Spleen (tissue), 11 donors: ENCODE measurements around the gene OR10J5. TPM values are rescaled to one million over a fixed set of nuclear protein-coding genes. Genes with fewer than 3 reads are reported as not detected.
"Not testable (repeated sequence)": the region's sequence is repeated elsewhere in the genome, so short reads cannot be mapped to it uniquely, and the experiment has no call there.

Experiments used
- DNase-seq: peaks from one replicate; pipeline ENCODE4 v3.0.0-alpha.2; 2020
- H3K27ac ChIP-seq, 8 donors: fragments of 200-600 bp; sonication (generic) in 7 of 8; 1 replicate in 4 of 8; 2 replicates in 4 of 8; pipeline versions ENCODE4 v1.5.0 to v1.8.0; 2016 to 2021; ENCODE audit warnings: inconsistent platforms in 4 of 8, mild to moderate bottlenecking in 4 of 8, moderate library complexity in 1 of 8
- H3K27me3 ChIP-seq, 7 donors: fragments of 200-600 bp; sonication (generic) in 6 of 7; replicated peaks in 1 of 7; 1 replicate in 4 of 7; 2 replicates in 3 of 7; pipeline versions ENCODE4 v1.5.0 to v1.8.0; 2016 to 2021; ENCODE audit warnings: inconsistent platforms in 3 of 7, mild to moderate bottlenecking in 1 of 7
- H3K36me3 ChIP-seq, 6 donors: fragments of 200-600 bp; sonication (generic) in 5 of 6; 1 replicate in 4 of 6; 2 replicates in 2 of 6; pipeline versions ENCODE4 v1.5.0 to v1.8.0; 2016 to 2021; ENCODE audit warnings: inconsistent platforms in 2 of 6
- H3K4me1 ChIP-seq, 6 donors: fragments of 200-600 bp; sonication (generic) in 5 of 6; 1 replicate in 3 of 6; 2 replicates in 3 of 6; pipeline versions ENCODE4 v1.5.0 to v1.8.0; 2016 to 2021; ENCODE audit warnings: inconsistent platforms in 3 of 6
- H3K4me3 ChIP-seq, 8 donors: fragments of 200-600 bp; sonication (generic) in 7 of 8; 1 replicate in 4 of 8; 2 replicates in 4 of 8; pipeline versions ENCODE4 v1.5.0 to v1.8.0; 2016 to 2021; ENCODE audit warnings: inconsistent platforms in 4 of 8, mild to moderate bottlenecking in 4 of 8, moderate library complexity in 2 of 8
- H3K9me3 ChIP-seq, 8 donors: fragments of 200-600 bp; sonication (generic) in 7 of 8; 1 replicate in 4 of 8; 2 replicates in 4 of 8; pipeline versions ENCODE4 v1.5.0 to v1.8.0; 2016 to 2021; ENCODE audit warnings: inconsistent platforms in 4 of 8
- POLR2A ChIP-seq, 3 donors: fragments of 450-650 bp; IDR thresholded peaks; one replicate each; pipeline ENCODE4 v1.5.1; 2017; ENCODE audit warnings: antibody characterized with exemption in 3 of 3, mild to moderate bottlenecking in 1 of 3
- POLR2AphosphoS5 ChIP-seq, 3 donors: sonication (generic); formaldehyde crosslinking; IDR thresholded peaks; one replicate each; pipeline ENCODE4 v1.5.1; 2017; ENCODE audit warnings: antibody characterized with exemption in 3 of 3
- WGBS, 5 donors: extraction: QIAGEN DNeasy Blood & Tissue Kit in 3 of 5; methylation state at CpG; one replicate each; pipeline versions ENCODE4 v1.1.5 to v1.1.7; 2013 to 2018; 5-methylcytosine and 5-hydroxymethylcytosine counted together
- intact Hi-C: fragments of 100-400 bp; cut with DNase I; formaldehyde crosslinking; loops from one replicate; pipeline ENCODE4 v1.15.0; 2023; ENCODE audit warnings: low total_unique reads
- polyA plus RNA-seq, 3 donors: library from polyadenylated mRNA; stranded (reverse); fragments of 200-250 nt; gene quantifications; one replicate each; pipeline ENCODE4 v1.2.1, GENCODE V29; 2013
- total RNA-seq, 7 donors: library from RNA; depleted of rRNA in 3 of 7; stranded (reverse); fragments of >200 nt in 3 of 7; fragmentation: NEBNext Ultra II Directional in 4 of 7; extraction: Animal tissue kit (Norgen Biotek cat#: 25700) in 4 of 7; gene quantifications; one replicate each; pipeline versions ENCODE4 v1.1.0 to v1.2.1, GENCODE V29; 2016 to 2021
- TF ChIP-seq, protein P1 (sequence below), 11 experiments: fragments of 200-600 bp in 7 of 11; fragments of 450-650 bp in 4 of 11; sonication (generic) in 4 of 11; IDR thresholded peaks in 8 of 11; conservative IDR thresholded peaks in 3 of 11; 1 replicate in 7 of 11; 2 replicates in 4 of 11; pipeline versions ENCODE4 v1.4.0 to v1.8.0; 2016 to 2021; ENCODE audit warnings: antibody characterized with exemption in 11 of 11, inconsistent platforms in 4 of 11, mild to moderate bottlenecking in 1 of 11
- donor health status: healthy with polysubstance abuse.
- donor health status: DM: no; HTN: no; CAD: no; lungs with moderate emphysema.
- donor health status: DM: no; HTN: no; CAD: no.
- donor health status: Bipolar disorder and iron deficiency.
- donor health status: healthy.
- donor health status: DM: no; HTN: no; CAD: no.
- donor health status: DM: yes; HTN: yes; CAD: no.

OR10J5 gene
- total and polyA plus RNA-seq, 10 donors = not detected

DNA sequence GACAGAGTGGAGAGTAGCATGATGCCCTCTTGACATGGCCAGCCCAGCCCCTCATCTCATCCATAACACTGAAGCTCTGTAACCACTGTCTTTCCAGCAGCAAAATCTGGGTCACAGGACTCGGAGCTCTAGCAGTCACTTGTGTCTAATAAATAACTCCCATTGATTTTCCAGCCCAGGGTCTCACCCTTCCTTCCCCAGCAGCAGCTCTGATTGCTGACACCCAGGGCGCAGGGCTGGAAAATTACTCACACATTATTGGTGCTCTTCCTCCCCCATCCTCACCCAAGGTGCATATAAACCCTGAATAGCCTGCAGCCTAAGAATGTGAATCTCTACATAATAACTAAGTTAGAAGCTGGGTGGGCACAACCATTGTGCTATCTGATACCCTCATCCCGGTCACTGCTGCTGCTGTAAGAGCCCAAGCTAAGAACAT is 21.1 kb upstream of the OR10J5 start:
- WGBS, 5 donors = 47 to 77% (median 58%) methylated on average over 3 of the region's 3 CpGs
- TF ChIP-seq POLR2A (IDR thresholded peaks at IDR 0.05) = no peak
- Histone ChIP-seq H3K9me3 (no peaks in the 10 kb centered on the region), H3K4me3 (no peak overlapping the region), H3K4me1 (no peaks in the 10 kb centered on the region), H3K27me3 (peaks cover 0 to 2% (median 0%) of the 10 kb centered on the region in 7 donors), H3K36me3 (no peaks in the 10 kb centered on the region), H3K27ac (no peak overlapping the region)
- DNase-seq = no peak
- intact Hi-C loops = no loop called here

DNA sequence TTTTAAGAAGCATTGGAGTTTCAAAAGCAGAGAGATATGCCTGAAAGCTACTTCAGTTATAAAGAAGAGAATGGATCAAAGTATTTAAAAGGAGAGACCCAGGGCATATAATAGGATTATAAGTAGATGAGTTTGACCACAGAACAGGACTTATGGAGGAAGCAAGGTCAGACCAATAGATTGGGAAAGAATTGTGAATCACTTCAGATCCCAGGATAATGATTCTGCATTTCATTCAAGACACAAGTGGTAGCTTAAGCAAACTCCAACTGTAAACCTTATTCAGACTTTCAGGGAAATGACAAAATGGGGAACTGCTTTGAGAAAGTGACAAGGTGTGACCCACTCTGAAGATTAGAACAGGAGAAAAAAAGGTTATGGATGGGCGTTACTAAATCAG is 18.9 kb upstream of the OR10J5 start:
- H3K27me3 ChIP-seq = peaks cover 0 to 2% (median 0%) of the 10 kb centered on the region in 7 donors
- no peak overlapping the region for H3K4me3 ChIP-seq
- H3K4me1 ChIP-seq = no peaks in the 10 kb centered on the region
- DNase-seq = no peak
- 48 to 73% (median 66%) methylated on average over 1 of the region's 1 CpG for WGBS, 5 donors
- no peaks in the 10 kb centered on the region for H3K9me3 ChIP-seq
- intact Hi-C loops = no loop called here
- no peak overlapping the region for H3K27ac ChIP-seq
- no peak for TF ChIP-seq POLR2A (IDR thresholded peaks at IDR 0.05)
- TF ChIP-seq, protein P1, sequence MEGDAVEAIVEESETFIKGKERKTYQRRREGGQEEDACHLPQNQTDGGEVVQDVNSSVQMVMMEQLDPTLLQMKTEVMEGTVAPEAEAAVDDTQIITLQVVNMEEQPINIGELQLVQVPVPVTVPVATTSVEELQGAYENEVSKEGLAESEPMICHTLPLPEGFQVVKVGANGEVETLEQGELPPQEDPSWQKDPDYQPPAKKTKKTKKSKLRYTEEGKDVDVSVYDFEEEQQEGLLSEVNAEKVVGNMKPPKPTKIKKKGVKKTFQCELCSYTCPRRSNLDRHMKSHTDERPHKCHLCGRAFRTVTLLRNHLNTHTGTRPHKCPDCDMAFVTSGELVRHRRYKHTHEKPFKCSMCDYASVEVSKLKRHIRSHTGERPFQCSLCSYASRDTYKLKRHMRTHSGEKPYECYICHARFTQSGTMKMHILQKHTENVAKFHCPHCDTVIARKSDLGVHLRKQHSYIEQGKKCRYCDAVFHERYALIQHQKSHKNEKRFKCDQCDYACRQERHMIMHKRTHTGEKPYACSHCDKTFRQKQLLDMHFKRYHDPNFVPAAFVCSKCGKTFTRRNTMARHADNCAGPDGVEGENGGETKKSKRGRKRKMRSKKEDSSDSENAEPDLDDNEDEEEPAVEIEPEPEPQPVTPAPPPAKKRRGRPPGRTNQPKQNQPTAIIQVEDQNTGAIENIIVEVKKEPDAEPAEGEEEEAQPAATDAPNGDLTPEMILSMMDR (IDR thresholded peaks at IDR 0.05 in 8 of 11, conservative IDR thresholded peaks at IDR 0.05 in 3 of 11) = no peak
- TF ChIP-seq POLR2AphosphoS5 (IDR thresholded peaks at IDR 0.05) = no peak
- H3K36me3 ChIP-seq = no peaks in the 10 kb centered on the region

DNA sequence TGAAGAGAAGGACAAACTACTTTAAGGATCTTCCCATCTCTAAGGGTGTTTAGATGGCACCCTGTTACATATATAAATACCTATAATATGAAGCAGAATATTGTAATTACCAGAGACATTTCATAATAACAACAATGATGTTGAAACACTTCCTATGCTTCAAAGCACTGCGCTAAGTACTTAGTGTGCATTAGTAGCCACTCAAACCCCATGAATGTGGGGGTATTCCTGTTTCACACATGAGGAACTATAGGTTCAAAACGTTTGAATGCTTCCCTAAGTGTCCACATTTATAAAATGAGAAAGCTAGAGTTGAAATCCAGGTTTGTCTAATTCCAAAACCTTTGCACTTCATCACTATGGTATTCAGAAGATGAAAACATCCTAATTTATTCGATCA is 18.5 kb upstream of the OR10J5 start:
- no peak for DNase-seq
- Histone ChIP-seq H3K27ac (no peak overlapping the region), H3K9me3 (no peaks in the 10 kb centered on the region), H3K27me3 (peaks cover 0 to 2% (median 0%) of the 10 kb centered on the region in 7 donors), H3K4me3 (no peak overlapping the region), H3K36me3 (no peaks in the 10 kb centered on the region), H3K4me1 (no peaks in the 10 kb centered on the region)
- intact Hi-C loops = no loop called here
- 38 to 61% (median 47%) methylated on average over 3 of the region's 3 CpGs for WGBS, 5 donors
- no peak for TF ChIP-seq POLR2AphosphoS5 (IDR thresholded peaks at IDR 0.05)
- no peak for TF ChIP-seq POLR2A (IDR thresholded peaks at IDR 0.05)
- TF ChIP-seq, protein P1 (IDR thresholded peaks at IDR 0.05 in 8 of 11, conservative IDR thresholded peaks at IDR 0.05 in 3 of 11) = no peak

DNA sequence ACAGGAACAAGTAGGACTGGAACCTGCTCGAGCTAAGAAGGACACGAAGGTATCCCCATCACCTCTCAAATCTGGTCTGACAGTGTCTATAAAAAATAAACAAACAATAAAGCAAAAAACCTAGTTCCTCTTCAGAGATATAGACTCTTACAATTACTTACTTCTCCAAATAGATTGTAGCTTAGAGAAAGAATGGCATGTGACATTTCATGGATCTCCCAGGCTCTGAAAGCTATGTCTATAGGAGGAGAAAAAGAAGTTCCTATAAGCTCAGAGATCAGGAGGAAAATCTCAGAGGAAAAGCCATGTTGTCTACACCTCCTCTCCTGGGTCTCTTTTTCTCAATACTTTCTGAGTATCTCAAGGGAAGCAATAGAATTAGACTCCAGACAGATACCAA is 12.3 kb upstream of the OR10J5 start:
- DNase-seq = no peak
- H3K27ac ChIP-seq = no peak overlapping the region
- intact Hi-C loops = no loop called here
- no peak for TF ChIP-seq POLR2AphosphoS5 (IDR thresholded peaks at IDR 0.05)
- TF ChIP-seq, protein P1 (IDR thresholded peaks at IDR 0.05 in 8 of 11, conservative IDR thresholded peaks at IDR 0.05 in 3 of 11) = no peak
- TF ChIP-seq POLR2A (IDR thresholded peaks at IDR 0.05) = no peak
- H3K36me3 ChIP-seq = no peaks in the 10 kb centered on the region
- WGBS, 5 donors = 61 to 79% (median 76%) methylated on average over 2 of the region's 2 CpGs
- peaks cover 0 to 10% (median 0%) of the 10 kb centered on the region in 7 donors for H3K27me3 ChIP-seq
- no peak overlapping the region for H3K4me3 ChIP-seq
- peaks cover 0 to 5% (median 0%) of the 10 kb centered on the region in 8 donors for H3K9me3 ChIP-seq
- H3K4me1 ChIP-seq = no peaks in the 10 kb centered on the region

DNA sequence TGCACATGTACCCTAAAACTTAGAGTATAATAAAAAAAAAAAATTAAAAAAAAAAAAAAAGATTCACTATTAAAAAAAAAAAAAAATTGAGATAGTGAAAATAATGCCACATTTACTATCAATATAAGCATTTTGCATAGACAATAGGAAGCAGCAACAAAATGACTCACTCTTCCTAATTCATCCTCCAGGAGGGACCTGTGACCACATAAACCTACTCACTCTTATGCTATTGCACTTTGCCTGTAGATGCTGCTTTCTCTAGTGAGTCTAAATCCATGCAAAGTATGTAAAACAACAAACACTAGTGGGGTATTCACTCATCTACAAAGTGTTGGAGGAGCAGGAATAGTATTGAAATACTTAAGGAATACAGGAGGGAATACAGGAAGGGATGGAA is 2.9 kb downstream of the OR10J5 start:
- TF ChIP-seq, protein P1 (IDR thresholded peaks at IDR 0.05 in 8 of 11, conservative IDR thresholded peaks at IDR 0.05 in 3 of 11) = no peak
- TF ChIP-seq POLR2A (IDR thresholded peaks at IDR 0.05) (no peak), POLR2AphosphoS5 (IDR thresholded peaks at IDR 0.05) (no peak)
- H3K27me3 ChIP-seq = peaks cover 0 to 5% (median 0%) of the 10 kb centered on the region in 7 donors
- H3K36me3 ChIP-seq = no peaks in the 10 kb centered on the region
- H3K4me3 ChIP-seq = no peak overlapping the region
- H3K4me1 ChIP-seq = no peaks in the 10 kb centered on the region
- no peak overlapping the region for H3K27ac ChIP-seq
- DNase-seq = no peak
- peaks cover 0 to 16% (median 10%) of the 10 kb centered on the region in 8 donors for H3K9me3 ChIP-seq
- intact Hi-C loops = no loop called here

DNA sequence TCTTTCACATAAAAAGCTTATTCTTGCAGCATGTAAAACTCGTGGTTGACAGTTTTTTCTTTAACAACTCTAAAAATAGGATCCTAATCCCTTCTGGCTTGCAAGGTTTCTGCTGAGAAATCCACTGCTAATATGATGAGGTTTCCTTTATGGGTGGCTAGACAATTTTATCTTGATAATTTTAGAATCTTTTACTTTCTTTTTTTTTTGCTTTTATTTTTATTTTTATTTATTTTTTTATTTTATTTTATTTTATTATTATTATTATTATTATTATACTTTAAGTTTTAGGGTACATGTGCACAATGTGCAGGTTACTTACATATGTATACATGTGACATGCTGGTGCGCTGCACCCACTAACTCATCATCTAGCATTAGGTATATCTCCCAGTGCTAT is 11.0 kb downstream of the OR10J5 start:
- DNase-seq, H3K36me3 ChIP-seq, H3K4me1 ChIP-seq, H3K27me3 ChIP-seq, H3K27ac ChIP-seq, intact Hi-C loops, H3K4me3 ChIP-seq: not testable (repeated sequence)
- H3K9me3 ChIP-seq = peaks cover 0 to 31% (median 22%) of the 10 kb centered on the region in 8 donors
- WGBS, 5 donors = 63 to 76% (median 71%) methylated on average over 2 of the region's 2 CpGs
